Colonic mucosa (tissue), 4 donors: Measurements from ENCODE around the gene IQGAP1. TPM values are rescaled to one million over a fixed set of nuclear protein-coding genes. Genes with fewer than 3 reads are reported as not detected.

Source experiments
- DNase-seq: peaks from one replicate; pipeline ENCODE4 v3.0.0-alpha.2; 2020
- H3K27ac ChIP-seq: fragments of 200-600 bp; one replicate; pipeline ENCODE4 v1.8.0; 2021
- H3K27me3 ChIP-seq: fragments of 200-600 bp; one replicate; pipeline ENCODE4 v1.8.0; 2021
- H3K36me3 ChIP-seq: fragments of 200-600 bp; one replicate; pipeline ENCODE4 v1.8.0; 2021
- H3K4me1 ChIP-seq: fragments of 200-600 bp; one replicate; pipeline ENCODE4 v1.8.0; 2021; ENCODE audit warnings: mild to moderate bottlenecking
- H3K4me3 ChIP-seq: fragments of 200-600 bp; one replicate; pipeline ENCODE4 v1.8.0; 2021
- H3K9ac ChIP-seq, 2 donors: one replicate each; pipeline ENCODE4 v1.7.0; 2013; ENCODE audit warnings: control low read depth in 2 of 2, low read depth in 2 of 2, low read length in 2 of 2
- H3K9me3 ChIP-seq: fragments of 200-600 bp; one replicate; pipeline ENCODE4 v1.8.0; 2021
- intact Hi-C: fragments of 100-400 bp; cut with DNase I; formaldehyde crosslinking; loops from one replicate; pipeline ENCODE4 v1.14.1; 2022
- total RNA-seq, 2 donors: library from RNA; stranded (reverse); fragmentation: NEBNext Ultra II Directional in 1 of 2; extraction: Animal tissue kit (Norgen Biotek cat#: 25700) in 1 of 2; gene quantifications; one replicate each; pipeline ENCODE4 v1.2.1, GENCODE V29; 2021
- TF ChIP-seq, protein P1 (sequence below): fragments of 200-600 bp; IDR thresholded peaks from one replicate; pipeline ENCODE4 v1.8.0; 2022; ENCODE audit warnings: antibody characterized with exemption, mild to moderate bottlenecking
- donor health status: healthy.
- donor health status: DM: no; HTN: no; CAD: no.
- donor health status: DM: no; HTN: no; CAD: no.

Gene IQGAP1
- total RNA-seq, 2 donors from 2014 or later = 210 to 243 TPM

DNA sequence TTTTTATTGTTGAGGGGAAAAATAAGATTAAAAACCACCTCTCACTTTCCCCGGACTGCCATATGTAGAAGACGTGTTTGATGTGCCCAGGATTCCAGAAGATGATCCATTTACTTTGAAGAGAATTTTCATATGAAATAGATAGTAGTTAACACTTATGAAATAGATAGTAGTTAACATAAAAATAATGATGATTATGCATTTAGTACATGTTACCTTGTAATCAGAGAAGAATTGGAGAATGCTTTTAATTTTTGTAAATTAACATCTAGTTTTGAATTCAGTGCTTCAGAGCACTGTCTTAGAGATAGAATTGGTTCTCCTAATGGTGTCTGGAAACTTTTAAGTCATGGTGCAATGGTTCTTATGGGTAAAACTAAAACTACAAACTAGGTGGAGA is 95.6 kb downstream of the IQGAP1 start:
- Histone ChIP-seq H3K27me3 (no peaks in the 10 kb centered on the region), H3K9me3 (no peaks in the 10 kb centered on the region), H3K9ac (no peak overlapping the region), H3K4me3 (no peak overlapping the region), H3K27ac (no peak overlapping the region), H3K36me3 (peaks cover 33% of the 10 kb centered on the region), H3K4me1 (no peaks in the 10 kb centered on the region)
- DNase-seq = no peak
- intact Hi-C loops = loop anchor here (5.0 kb wide), 1 partner anchor 161 kb away; no protein-coding TSS in a partner anchor
- TF ChIP-seq, protein P1, sequence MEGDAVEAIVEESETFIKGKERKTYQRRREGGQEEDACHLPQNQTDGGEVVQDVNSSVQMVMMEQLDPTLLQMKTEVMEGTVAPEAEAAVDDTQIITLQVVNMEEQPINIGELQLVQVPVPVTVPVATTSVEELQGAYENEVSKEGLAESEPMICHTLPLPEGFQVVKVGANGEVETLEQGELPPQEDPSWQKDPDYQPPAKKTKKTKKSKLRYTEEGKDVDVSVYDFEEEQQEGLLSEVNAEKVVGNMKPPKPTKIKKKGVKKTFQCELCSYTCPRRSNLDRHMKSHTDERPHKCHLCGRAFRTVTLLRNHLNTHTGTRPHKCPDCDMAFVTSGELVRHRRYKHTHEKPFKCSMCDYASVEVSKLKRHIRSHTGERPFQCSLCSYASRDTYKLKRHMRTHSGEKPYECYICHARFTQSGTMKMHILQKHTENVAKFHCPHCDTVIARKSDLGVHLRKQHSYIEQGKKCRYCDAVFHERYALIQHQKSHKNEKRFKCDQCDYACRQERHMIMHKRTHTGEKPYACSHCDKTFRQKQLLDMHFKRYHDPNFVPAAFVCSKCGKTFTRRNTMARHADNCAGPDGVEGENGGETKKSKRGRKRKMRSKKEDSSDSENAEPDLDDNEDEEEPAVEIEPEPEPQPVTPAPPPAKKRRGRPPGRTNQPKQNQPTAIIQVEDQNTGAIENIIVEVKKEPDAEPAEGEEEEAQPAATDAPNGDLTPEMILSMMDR = no peak

DNA sequence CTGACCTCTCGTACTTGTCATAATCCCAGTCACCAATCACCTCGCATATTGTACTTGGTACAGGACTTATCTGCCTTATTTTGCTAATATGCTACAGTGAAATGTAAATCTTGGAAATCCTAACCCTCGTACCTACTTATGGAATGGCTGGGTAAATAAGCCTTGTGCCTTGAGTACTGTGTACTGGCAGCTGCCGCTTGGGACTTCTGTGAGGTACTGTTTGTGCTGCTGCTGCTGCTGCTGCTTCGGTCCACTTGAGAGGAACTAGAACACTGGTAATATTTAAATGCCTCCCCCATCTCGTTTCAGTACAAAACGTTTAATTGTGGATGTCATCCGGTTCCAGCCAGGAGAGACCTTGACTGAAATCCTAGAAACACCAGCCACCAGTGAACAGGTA is 99.1 kb downstream of the IQGAP1 start:
- Histone ChIP-seq H3K4me3 (no peak overlapping the region), H3K27me3 (no peaks in the 10 kb centered on the region), H3K36me3 (peaks cover 28% of the 10 kb centered on the region), H3K27ac (no peak overlapping the region), H3K9me3 (no peaks in the 10 kb centered on the region), H3K9ac (no peak overlapping the region), H3K4me1 (no peaks in the 10 kb centered on the region)
- intact Hi-C loops = no loop called here
- TF ChIP-seq, protein P1 = no peak
- DNase-seq = no peak

DNA sequence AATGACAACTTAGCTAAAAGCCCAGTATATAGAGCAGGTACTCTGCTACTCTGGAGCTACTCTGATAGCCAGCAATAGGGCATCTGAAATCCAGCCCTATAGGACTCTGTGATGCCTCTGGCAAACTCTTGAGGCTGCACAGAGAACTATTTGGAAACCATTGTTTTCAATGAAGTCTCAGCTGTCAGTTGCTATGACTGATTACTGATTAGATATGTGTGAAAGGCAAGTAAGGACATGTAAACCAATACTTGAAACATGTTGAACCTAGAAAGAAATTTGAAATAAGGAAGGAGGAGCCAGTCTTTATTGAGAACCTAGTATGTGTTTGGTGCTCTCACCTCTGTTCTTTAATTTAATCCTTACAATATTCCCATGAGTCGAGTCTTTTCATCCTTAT is 101.5 kb downstream of the IQGAP1 start:
- intact Hi-C loops = no loop called here
- peaks cover 14% of the 10 kb centered on the region for H3K36me3 ChIP-seq
- DNase-seq = no peak

DNA sequence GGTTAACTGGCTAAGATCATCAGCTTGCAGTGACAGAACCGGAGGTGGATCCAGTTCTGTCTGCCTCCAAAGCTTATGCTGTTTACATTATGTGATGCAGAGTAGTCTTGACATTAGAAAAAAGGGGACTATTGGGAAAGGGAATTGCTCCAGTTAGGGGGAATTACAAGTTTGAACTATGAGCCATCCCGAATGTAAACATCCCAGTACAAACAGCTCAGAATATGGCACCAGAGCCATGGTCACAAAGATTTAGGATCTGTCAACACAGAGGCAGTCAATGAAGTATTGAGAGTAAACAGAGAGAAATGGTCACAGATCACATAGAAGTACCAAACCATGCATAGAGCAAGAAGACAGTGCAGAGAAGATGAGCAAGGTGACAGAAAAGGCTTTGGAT is 101.9 kb downstream of the IQGAP1 start:
- DNase-seq = no peak
- no peaks in the 10 kb centered on the region for H3K4me1 ChIP-seq
- no peak overlapping the region for H3K4me3 ChIP-seq
- intact Hi-C loops = no loop called here
- H3K36me3 ChIP-seq = peaks cover 17% of the 10 kb centered on the region
- H3K9me3 ChIP-seq = no peaks in the 10 kb centered on the region
- H3K9ac ChIP-seq = no peak overlapping the region
- TF ChIP-seq, protein P1 = no peak
- H3K27ac ChIP-seq = no peak overlapping the region
- no peaks in the 10 kb centered on the region for H3K27me3 ChIP-seq

More for the DNA sequence above, 101.5 kb downstream of the IQGAP1 start:
- TF ChIP-seq, protein P1 = no peak
- no peak overlapping the region for H3K9ac ChIP-seq
- no peaks in the 10 kb centered on the region for H3K4me1 ChIP-seq
- no peak overlapping the region for H3K4me3 ChIP-seq
- H3K9me3 ChIP-seq = no peaks in the 10 kb centered on the region
- no peak overlapping the region for H3K27ac ChIP-seq
- no peaks in the 10 kb centered on the region for H3K27me3 ChIP-seq

DNA sequence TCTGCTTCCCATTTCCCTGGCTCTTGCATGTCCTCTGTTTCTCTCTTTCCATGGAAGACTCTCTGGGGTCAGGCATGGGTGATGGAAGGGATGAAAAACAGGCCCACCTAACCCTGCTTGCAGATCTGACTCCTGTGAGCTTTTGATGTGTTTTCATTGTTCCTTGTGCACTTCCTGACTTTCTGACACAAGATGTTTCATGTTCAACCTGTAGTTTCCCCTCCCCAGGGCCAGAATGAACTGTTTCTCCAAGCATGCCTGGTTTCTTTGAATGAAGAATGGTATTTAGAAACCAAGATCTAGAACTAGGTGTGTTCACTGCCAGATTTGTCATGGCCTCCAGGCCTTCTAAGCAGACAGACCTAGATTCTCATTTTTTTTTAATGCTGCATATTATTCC is 105.6 kb downstream of the IQGAP1 start:
- Histone ChIP-seq H3K9me3 (no peaks in the 10 kb centered on the region), H3K27ac (no peak overlapping the region), H3K4me1 (no peaks in the 10 kb centered on the region), H3K4me3 (no peak overlapping the region), H3K27me3 (no peaks in the 10 kb centered on the region), H3K36me3 (peaks cover 13% of the 10 kb centered on the region), H3K9ac (no peak overlapping the region)
- no peak for DNase-seq
- TF ChIP-seq, protein P1 = no peak
- intact Hi-C loops = no loop called here

DNA sequence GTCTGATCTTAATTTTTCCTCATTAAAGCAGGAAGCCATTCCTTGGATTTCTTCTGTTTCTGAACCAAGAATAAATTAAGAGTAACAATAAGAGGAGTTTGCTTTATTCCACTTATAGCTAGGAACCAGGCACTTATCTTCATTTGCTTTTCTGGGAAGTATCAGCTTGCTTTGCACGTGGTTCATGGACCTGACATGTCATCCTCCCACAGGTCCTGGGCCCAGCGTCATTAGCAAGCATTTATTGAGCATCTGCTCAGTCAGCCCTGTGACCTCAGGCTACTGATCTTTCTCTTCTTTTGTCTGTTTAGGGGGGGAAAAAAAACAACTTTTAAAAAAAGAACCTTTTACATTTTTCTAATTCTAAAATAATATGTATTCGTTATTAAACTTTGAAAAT is 107.0 kb downstream of the IQGAP1 start:
- H3K9me3 ChIP-seq = no peaks in the 10 kb centered on the region
- TF ChIP-seq, protein P1 = no peak
- no peaks in the 10 kb centered on the region for H3K4me1 ChIP-seq
- H3K27ac ChIP-seq = no peak overlapping the region
- no peak for DNase-seq
- H3K9ac ChIP-seq = no peak overlapping the region
- H3K27me3 ChIP-seq = no peaks in the 10 kb centered on the region
- H3K36me3 ChIP-seq = peaks cover 22% of the 10 kb centered on the region
- intact Hi-C loops = no loop called here
- no peak overlapping the region for H3K4me3 ChIP-seq
